SK-N-SH treated with all-trans-retinoic acid at 6 μM for 48 hours (cell line): Measurements from ENCODE around the gene LRRC8E.

Experiments
- ATAC-seq: fragments of 200-7000 bp; cut with Tn5 transposase; 3 replicates; pipeline ENCODE4 v1.9.1; 2020; ENCODE audit warnings: mild to moderate bottlenecking, moderate library complexity
- ARNTL ChIP-seq: fragments of 450-650 bp; formaldehyde crosslinking; IDR thresholded peaks from 2 replicates; pipeline ENCODE4 v1.5.0; 2020; ENCODE audit warnings: low read depth, mild to moderate bottlenecking, moderate library complexity, borderline replicate concordance
- BACH2 ChIP-seq: fragments of 250-450 bp; sonication (Bioruptor Pico); IDR thresholded peaks from 2 replicates; pipeline ENCODE4 v1.9.0; 2021; ENCODE audit warnings: mild to moderate bottlenecking, borderline replicate concordance
- CSDC2 ChIP-seq: fragments of 250-450 bp; sonication (Bioruptor Pico); IDR thresholded peaks from 2 replicates; pipeline ENCODE4 v1.5.0; 2020; ENCODE audit warnings: mild to moderate bottlenecking, moderate library complexity
- ESRRG ChIP-seq: fragments of 250-450 bp; sonication (Bioruptor Pico); IDR thresholded peaks from 2 replicates; pipeline ENCODE4 v1.6.1; 2021; ENCODE audit warnings: mild to moderate bottlenecking
- GLIS3 ChIP-seq: fragments of 250-450 bp; sonication (Bioruptor Pico); IDR thresholded peaks from 2 replicates; pipeline ENCODE4 v1.5.0; 2020; ENCODE audit warnings: mild to moderate bottlenecking, moderate library complexity
- ISL1 ChIP-seq: fragments of 250-450 bp; sonication (Bioruptor Pico); IDR thresholded peaks from 2 replicates; pipeline ENCODE4 v2.1.2; 2022; ENCODE audit warnings: mild to moderate bottlenecking, moderate library complexity
- OSR1 ChIP-seq: fragments of 250-450 bp; sonication (Bioruptor Pico); IDR thresholded peaks from 2 replicates; pipeline ENCODE4 v1.8.0; 2022; ENCODE audit warnings: moderate library complexity, mild to moderate bottlenecking, inconsistent platforms
- PPARA ChIP-seq: fragments of 250-450 bp; sonication (Bioruptor Pico); IDR thresholded peaks from 2 replicates; pipeline ENCODE4 v1.5.0; 2020; ENCODE audit warnings: mild to moderate bottlenecking, borderline replicate concordance
- RARB ChIP-seq: fragments of 250-450 bp; sonication (Bioruptor Pico); IDR thresholded peaks from 2 replicates; pipeline ENCODE4 v1.8.0; 2021; ENCODE audit warnings: mild to moderate bottlenecking, moderate library complexity
- SNAI2 ChIP-seq: fragments of 250-450 bp; sonication (Bioruptor Pico); IDR thresholded peaks from 2 replicates; pipeline ENCODE4 v1.5.0; 2020; ENCODE audit warnings: mild to moderate bottlenecking, moderate library complexity
- TCF4 ChIP-seq: fragments of 250-450 bp; sonication (Bioruptor Pico); IDR thresholded peaks from 2 replicates; pipeline ENCODE4 v1.8.0; 2021; ENCODE audit warnings: mild to moderate bottlenecking, moderate library complexity, borderline replicate concordance
- TOX ChIP-seq: fragments of 250-450 bp; sonication (Bioruptor Pico); IDR thresholded peaks from 2 replicates; pipeline ENCODE4 v1.8.0; 2021; ENCODE audit warnings: mild to moderate bottlenecking, moderate library complexity, borderline replicate concordance
- ZFP3 ChIP-seq: fragments of 250-450 bp; sonication (Bioruptor Pico); IDR thresholded peaks from 2 replicates; pipeline ENCODE4 v1.5.0; 2020; ENCODE audit warnings: mild to moderate bottlenecking, moderate library complexity
- ZFP30 ChIP-seq: fragments of 450-650 bp; formaldehyde crosslinking; IDR thresholded peaks from 2 replicates; pipeline ENCODE4 v1.5.0; 2022; ENCODE audit warnings: mild to moderate bottlenecking, moderate library complexity
- ZNF565 ChIP-seq: fragments of 450-650 bp; formaldehyde crosslinking; conservative IDR thresholded peaks from 2 replicates; pipeline ENCODE4 v1.5.0; 2020; ENCODE audit warnings: low read depth, mild to moderate bottlenecking, moderate library complexity
- ZNF70 ChIP-seq: fragments of 450-650 bp; formaldehyde crosslinking; IDR thresholded peaks from 2 replicates; pipeline ENCODE4 v1.5.0; 2020; ENCODE audit warnings: mild to moderate bottlenecking, moderate library complexity
- ZNF8 ChIP-seq: fragments of 450-650 bp; formaldehyde crosslinking; IDR thresholded peaks from 2 replicates; pipeline ENCODE4 v1.5.0; 2020; ENCODE audit warnings: mild to moderate bottlenecking, moderate library complexity
- TF ChIP-seq, protein P1 (sequence below): fragments of 250-450 bp; sonication (Bioruptor Pico); IDR thresholded peaks from 2 replicates; pipeline ENCODE4 v1.5.1; 2021; ENCODE audit warnings: mild to moderate bottlenecking, moderate library complexity
- TF ChIP-seq, protein P2 (sequence below): fragments of 250-450 bp; sonication (Bioruptor Pico); IDR thresholded peaks from 2 replicates; pipeline ENCODE4 v1.8.0; 2021; ENCODE audit warnings: low read depth, mild to moderate bottlenecking, moderate library complexity, borderline replicate concordance
- TF ChIP-seq, protein P3 (sequence below): fragments of 250-450 bp; sonication (Bioruptor Pico); IDR thresholded peaks from 2 replicates; pipeline ENCODE4 v1.8.0; 2020; ENCODE audit warnings: mild to moderate bottlenecking, moderate library complexity, borderline replicate concordance

The LRRC8E gene

DNA sequence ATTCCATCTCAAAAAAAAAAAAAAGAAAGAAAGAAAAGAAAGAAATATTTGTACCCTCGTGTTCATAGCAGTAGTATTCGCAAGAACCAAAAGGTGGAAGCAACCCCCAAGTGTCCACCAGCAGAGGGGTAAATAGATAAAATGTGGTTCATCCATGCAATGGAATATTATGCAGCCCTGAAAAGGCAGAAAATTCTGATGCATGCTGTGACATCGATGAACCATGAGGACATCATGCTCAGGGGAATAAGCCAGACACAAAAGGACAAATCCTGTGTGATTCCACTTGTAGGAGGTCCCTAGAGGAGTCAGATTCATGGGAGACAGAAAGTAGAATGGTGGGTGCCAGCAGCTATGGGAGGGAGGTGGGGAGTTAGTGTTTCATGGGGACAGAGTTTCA is 6.4 kb upstream of the LRRC8E start:
- no peak for ATAC-seq
- TF ChIP-seq ISL1 (no peak), ZFP3 (CRISPR knock-in tag) (no peak), ESRRG (no peak), CSDC2 (CRISPR knock-in tag) (no peak), TCF4 (no peak), ZNF8 (CRISPR knock-in tag) (no peak), ARNTL (no peak), ZNF70 (CRISPR knock-in tag) (no peak), BACH2 (CRISPR knock-in tag) (no peak), SNAI2 (no peak), ZNF565 (CRISPR knock-in tag) (no peak), GLIS3 (CRISPR knock-in tag) (no peak), OSR1 (no peak)
- TF ChIP-seq, protein P1, sequence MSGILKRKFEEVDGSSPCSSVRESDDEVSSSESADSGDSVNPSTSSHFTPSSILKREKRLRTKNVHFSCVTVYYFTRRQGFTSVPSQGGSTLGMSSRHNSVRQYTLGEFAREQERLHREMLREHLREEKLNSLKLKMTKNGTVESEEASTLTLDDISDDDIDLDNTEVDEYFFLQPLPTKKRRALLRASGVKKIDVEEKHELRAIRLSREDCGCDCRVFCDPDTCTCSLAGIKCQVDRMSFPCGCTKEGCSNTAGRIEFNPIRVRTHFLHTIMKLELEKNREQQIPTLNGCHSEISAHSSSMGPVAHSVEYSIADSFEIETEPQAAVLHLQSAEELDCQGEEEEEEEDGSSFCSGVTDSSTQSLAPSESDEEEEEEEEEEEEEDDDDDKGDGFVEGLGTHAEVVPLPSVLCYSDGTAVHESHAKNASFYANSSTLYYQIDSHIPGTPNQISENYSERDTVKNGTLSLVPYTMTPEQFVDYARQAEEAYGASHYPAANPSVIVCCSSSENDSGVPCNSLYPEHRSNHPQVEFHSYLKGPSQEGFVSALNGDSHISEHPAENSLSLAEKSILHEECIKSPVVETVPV (CRISPR knock-in tag) = no peak
- TF ChIP-seq, protein P2, sequence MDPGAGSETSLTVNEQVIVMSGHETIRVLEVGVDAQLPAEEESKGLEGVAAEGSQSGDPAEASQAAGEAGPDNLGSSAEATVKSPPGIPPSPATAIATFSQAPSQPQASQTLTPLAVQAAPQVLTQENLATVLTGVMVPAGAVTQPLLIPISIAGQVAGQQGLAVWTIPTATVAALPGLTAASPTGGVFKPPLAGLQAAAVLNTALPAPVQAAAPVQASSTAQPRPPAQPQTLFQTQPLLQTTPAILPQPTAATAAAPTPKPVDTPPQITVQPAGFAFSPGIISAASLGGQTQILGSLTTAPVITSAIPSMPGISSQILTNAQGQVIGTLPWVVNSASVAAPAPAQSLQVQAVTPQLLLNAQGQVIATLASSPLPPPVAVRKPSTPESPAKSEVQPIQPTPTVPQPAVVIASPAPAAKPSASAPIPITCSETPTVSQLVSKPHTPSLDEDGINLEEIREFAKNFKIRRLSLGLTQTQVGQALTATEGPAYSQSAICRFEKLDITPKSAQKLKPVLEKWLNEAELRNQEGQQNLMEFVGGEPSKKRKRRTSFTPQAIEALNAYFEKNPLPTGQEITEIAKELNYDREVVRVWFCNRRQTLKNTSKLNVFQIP (CRISPR knock-in tag) = no peak
- TF ChIP-seq, protein P3, sequence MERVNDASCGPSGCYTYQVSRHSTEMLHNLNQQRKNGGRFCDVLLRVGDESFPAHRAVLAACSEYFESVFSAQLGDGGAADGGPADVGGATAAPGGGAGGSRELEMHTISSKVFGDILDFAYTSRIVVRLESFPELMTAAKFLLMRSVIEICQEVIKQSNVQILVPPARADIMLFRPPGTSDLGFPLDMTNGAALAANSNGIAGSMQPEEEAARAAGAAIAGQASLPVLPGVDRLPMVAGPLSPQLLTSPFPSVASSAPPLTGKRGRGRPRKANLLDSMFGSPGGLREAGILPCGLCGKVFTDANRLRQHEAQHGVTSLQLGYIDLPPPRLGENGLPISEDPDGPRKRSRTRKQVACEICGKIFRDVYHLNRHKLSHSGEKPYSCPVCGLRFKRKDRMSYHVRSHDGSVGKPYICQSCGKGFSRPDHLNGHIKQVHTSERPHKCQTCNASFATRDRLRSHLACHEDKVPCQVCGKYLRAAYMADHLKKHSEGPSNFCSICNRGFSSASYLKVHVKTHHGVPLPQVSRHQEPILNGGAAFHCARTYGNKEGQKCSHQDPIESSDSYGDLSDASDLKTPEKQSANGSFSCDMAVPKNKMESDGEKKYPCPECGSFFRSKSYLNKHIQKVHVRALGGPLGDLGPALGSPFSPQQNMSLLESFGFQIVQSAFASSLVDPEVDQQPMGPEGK (CRISPR knock-in tag) = no peak

DNA sequence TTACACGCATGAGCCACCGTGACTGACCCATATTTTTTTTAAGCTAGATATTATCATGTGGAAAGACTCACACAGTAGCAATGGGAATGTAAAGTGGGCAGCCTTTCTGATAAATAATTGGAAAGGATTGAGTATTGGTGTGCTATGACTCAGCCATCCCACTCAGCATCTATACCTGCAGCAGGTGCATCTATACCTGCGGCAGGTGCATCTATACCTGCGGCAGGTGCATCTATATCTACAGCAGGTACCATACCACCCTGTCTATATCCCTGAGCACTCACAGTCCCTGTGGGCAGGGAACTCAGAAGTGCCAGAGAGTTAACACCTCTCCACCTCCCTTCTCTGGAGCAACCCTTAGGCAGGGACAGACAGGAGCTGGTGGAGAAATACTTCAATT is 5.2 kb upstream of the LRRC8E start:
- TF ChIP-seq ESRRG (no peak), ZFP30 (no peak), BACH2 (CRISPR knock-in tag) (no peak), ZFP3 (CRISPR knock-in tag) (no peak), GLIS3 (CRISPR knock-in tag) (no peak), PPARA (no peak)
- TF ChIP-seq, protein P1 (CRISPR knock-in tag) = no peak
- no peak for ATAC-seq

DNA sequence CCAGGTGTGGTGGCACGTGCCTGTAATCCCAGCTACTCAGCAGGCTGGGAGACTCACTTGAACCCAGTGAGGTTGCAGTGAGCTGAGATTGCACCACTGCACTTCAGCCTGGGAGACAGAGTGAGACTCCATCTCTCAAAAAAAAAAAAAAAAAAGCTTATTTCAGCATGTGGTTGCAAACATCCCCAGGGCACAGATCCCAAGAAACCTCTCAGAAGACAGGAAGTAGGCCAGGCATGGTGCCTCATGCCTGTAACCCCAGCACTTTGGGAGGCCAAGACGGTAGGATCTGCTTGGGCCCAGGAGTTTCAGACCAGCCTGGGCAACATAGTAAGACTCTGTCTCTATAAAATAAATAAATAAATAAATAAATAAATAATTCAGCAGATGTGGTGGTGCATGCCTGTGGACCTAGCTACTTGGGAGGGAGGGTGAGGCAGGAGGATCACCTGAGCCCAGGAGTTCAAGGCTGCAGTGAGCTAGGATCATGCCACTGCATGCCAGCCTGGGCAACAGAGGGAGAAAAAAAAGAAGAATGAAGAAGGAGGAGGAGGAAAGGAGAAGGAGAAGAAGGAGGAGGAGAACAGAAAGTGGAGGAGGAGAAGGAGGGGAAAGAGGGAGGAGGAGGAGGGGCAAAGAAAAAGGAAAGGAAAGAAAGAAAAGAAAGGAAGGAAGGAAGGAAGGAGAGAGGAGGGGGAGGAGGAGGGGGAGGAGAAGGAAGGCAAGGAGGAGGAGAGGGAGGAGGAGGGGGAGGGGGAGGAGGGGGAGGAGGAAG is 4.3 kb upstream of the LRRC8E start:
- no peak for TF ChIP-seq GLIS3 (CRISPR knock-in tag)
- TF ChIP-seq, all 23 proteins: peak for 0
- ATAC-seq = no peak

DNA sequence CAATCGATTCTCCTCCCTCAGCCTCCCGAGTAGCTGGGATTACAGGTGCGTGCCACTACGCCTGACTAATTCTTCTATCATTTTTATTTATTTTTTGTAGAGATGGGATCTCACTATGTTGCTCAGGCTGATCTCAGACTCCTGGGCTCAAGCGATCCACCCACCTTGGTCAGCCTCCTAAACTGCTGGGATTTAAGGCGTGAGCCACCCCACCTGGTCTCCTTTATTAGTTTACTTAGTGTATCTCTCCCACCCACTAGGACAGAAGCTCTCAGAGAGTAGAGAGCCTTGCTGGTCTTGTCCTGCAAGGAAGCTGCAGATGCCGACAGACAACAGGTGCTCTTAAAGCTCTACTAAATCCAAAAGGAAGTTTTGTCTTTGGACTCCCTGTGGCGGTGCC is 2.5 kb upstream of the LRRC8E start:
- no peak for ATAC-seq

More for the DNA sequence above, 2.5 kb upstream of the LRRC8E start:
- no peak for TF ChIP-seq ARNTL
- TF ChIP-seq ESRRG = no peak
- TF ChIP-seq OSR1 = no peak
- no peak for TF ChIP-seq RARB
- TF ChIP-seq ZNF8 (CRISPR knock-in tag) = no peak
- no peak for TF ChIP-seq ZNF70 (CRISPR knock-in tag)
- TF ChIP-seq, protein P3 (CRISPR knock-in tag) = no peak
- TF ChIP-seq BACH2 (CRISPR knock-in tag) = no peak
- TF ChIP-seq TOX = no peak
- TF ChIP-seq, protein P2 (CRISPR knock-in tag) = no peak
